GM10248 (cell line): ENCODE data around the gene ACTN4.

Experiments used
- CTCF ChIA-PET: fragments of 300-600 bp; sonication (Branson Sonifier 250); formaldehyde crosslinking; extraction: SDS; loops from one replicate; lab custom pipeline; 2021; ENCODE audit warnings: antibody characterized with exemption; lab: Yijun Ruan, JAX
- POLR2A ChIA-PET: fragments of 350-650 bp; sonication (Branson Sonifier 250); formaldehyde crosslinking; extraction: SDS; loops from one replicate; lab custom pipeline; 2020; ENCODE audit warnings: antibody characterized with exemption; lab: Yijun Ruan, JAX
- DNase-seq: peaks from one replicate; pipeline ENCODE4 v3.0.0; 2012; ENCODE audit errors: extremely low spot score
- CTCF ChIP-seq: IDR thresholded peaks from 2 replicates; pipeline ENCODE4 v1.5.1; 2012; ENCODE audit warnings: mild to moderate bottlenecking, low read depth; ENCODE audit errors: extremely low read depth, missing control alignments, control extremely low read depth

ACTN4 gene

DNA sequence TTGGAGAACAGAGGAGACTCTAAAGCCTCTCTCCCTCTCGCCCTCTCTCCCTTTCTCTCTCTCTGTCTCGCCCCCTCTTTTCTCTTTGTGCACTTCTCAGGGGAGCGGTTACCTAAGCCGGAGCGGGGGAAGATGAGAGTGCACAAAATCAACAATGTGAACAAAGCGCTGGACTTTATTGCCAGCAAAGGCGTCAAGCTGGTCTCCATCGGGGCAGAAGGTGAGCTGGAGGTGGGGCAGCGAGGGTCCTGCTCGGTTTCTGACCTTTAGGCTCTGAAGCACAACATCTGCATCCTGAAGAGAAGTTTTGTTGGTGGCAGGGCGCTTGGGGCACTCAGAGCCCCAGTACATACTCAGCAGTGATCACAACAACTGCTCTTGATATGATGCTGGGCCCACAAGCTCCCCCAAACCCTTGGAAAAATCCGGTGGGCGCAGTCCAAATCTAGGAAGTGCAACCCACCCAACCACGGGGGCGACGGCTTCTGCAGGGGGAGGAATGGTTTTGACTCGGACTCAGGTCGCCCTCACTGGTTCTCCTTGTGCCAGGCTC, 53.5 kb downstream of the ACTN4 start:
- ChIA-PET CTCF (interaction anchor here (1.5 kb wide), 1 partner anchor 66 kb away, joined by 3 read pairs; no protein-coding TSS in a partner anchor), POLR2A (no interaction called here)
- no peak for DNase-seq
- no peak for TF ChIP-seq CTCF

DNA sequence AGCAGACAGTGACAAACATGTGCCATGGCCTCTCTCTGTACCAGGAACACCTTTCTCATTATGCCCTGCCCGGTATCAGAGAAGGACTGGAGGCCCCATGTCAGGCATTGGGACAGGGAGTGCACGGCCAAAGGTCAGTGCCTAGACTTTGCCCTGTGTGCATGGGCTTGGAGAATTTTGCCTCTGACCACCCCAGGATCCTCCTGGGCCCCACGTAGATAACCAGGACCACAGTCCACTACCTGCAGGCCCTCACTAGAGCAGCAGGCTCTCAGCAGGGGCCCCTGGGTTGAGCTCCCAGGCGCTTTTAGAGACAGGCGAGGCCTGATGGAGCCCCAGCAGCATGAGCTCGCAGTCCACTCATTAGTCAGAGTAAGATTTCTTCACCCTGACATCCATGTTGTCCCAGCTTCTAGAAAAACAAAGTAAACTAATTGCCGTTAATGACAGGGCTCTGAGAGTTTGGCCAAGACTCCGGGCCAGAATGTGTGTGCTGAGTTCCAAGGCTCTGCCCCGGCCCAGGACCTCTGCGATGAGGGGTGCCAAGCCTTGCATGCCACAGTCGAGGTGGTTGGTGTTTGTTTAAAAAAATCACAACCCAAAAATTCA, 54.1 kb downstream of the ACTN4 start:
- no peak for DNase-seq
- TF ChIP-seq CTCF: no peak
- CTCF ChIA-PET: interaction anchor here (1.5 kb wide), 1 partner anchor 67 kb away, joined by 3 read pairs; no protein-coding TSS in a partner anchor
- POLR2A ChIA-PET: no interaction called here

GRCh38 chr19:38702278-38702677, 54.8 kb downstream of the ACTN4 start:
- ChIA-PET CTCF (no interaction called here), POLR2A (interaction anchor here (0.6 kb wide), 1 partner anchor 140 kb away, joined by 3 read pairs; no protein-coding TSS in a partner anchor)
- DNase-seq: no peak
- TF ChIP-seq CTCF: no peak

DNA sequence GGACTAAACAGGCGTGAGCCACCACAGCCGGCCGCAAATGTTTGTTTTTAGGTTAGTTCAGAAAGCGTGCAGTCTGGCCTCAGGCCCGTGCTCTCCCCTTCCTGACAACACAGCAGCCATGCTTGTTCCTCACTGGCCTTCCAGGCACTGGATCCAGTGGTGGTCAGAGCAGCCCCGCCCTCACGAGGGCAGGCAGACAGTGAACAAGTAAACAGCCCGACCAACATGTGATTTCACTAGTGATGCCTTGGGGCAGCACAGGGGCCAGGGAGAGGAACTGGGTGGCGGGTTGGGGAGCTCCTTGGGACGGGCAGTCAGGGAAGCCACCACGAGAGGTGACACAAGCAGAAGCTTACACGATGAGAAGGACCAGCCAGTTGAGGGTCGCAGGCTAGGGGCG, 56.1 kb downstream of the ACTN4 start:
- CTCF ChIA-PET: interaction anchor here (0.8 kb wide), 1 partner anchor 184 kb away, joined by 3 read pairs; no protein-coding TSS in a partner anchor
- POLR2A ChIA-PET: no interaction called here

DNA sequence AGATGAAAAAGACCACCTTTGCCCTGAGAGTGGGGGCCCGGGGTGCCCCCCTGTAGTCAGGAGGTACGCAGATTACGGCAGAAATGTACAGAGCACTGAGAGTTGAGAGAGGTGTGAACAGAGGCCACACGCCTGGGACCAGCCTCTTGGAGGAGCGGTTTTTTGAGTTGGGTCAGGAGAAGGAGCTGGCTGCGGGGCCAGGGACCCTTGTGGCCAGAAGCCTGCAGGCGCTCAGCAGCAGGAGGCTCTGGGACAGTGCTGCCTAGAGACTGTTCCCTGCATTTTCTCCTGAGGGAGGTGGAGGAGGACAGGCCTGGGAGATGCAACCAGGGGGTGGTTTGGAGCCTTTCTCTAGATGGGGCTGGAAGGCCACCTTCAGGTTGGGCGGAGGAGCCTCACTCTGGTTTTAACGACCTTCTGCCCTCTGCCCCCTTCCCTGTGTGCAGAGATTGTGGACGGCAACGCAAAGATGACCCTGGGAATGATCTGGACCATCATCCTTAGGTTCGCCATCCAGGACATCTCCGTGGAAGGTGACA, 57.1 kb downstream of the ACTN4 start:
- DNase-seq: no peak
- no peak for TF ChIP-seq CTCF
- ChIA-PET POLR2A (no interaction called here), CTCF (no interaction called here)

More for the DNA sequence above, 56.1 kb downstream of the ACTN4 start:
- no peak for TF ChIP-seq CTCF
- no peak for DNase-seq

- no peak for TF ChIP-seq CTCF
- POLR2A ChIA-PET: no interaction called here
- no peak for DNase-seq
- CTCF ChIA-PET: no interaction called here
Measured at GRCh38 chr19:38705197-38706019, 58.0 kb downstream of the ACTN4 start.
